K562 (cell line): ENCODE data around the gene METRNL. TPM values are rescaled to one million over a fixed set of nuclear protein-coding genes. Genes with fewer than 3 reads are reported as not detected.
A peak's percentile ranks its signal among the peaks of the same experiment; 100 is the strongest.

ENCODE experiments used
- ATAC-seq: fragments of 200-7000 bp; cut with Tn5 transposase; 3 replicates; pipeline ENCODE4 v1.9.1; 2020; ENCODE audit warnings: moderate library complexity
- BruUV-seq: library from RNA; stranded (reverse); fragments of 400-500 nt; replicated peaks from 2 replicates; lab custom pipeline; 2021; lab: Mats Ljungman, UMichigan
- CTCF ChIA-PET: fragments of 300-600 bp; formaldehyde crosslinking; extraction: SDS; loops from one replicate; lab custom pipeline; 2021; ENCODE audit warnings: low intra/inter-chr PET ratio; lab: Yijun Ruan, JAX
- POLR2A ChIA-PET: fragments of 300-600, 350-650 bp; sonication (Branson Sonifier 250); formaldehyde crosslinking; extraction: SDS; loops from one replicate; lab custom pipeline; 2021; ENCODE audit warnings: antibody characterized with exemption, inconsistent platforms; lab: Yijun Ruan, JAX
- DNase-seq, 4 experiments: peaks; one replicate each; pipeline versions ENCODE4 v3.0.0 to v3.0.0-alpha.2; 2011 to 2018; ENCODE audit warnings: low spot score in 3 of 4, mixed read lengths in 3 of 4; ENCODE audit errors: extremely low read depth in 1 of 4
- FAIRE-seq: peaks from 2 replicates; lab custom pipeline; 2011; peaks lifted over from hg19 to GRCh38; lab: Jason Lieb, UNC
- H2AFZ ChIP-seq: 2 replicates; pipeline ENCODE4 v1.6.0; 2011; ENCODE audit warnings: low read depth, low read length, control low read depth, inconsistent platforms
- H3K27ac ChIP-seq: fragments of 200-600 bp; 3 replicates; pipeline ENCODE4 v1.8.0; 2011; ENCODE audit warnings: low read depth, mild to moderate bottlenecking, control low read depth, inconsistent platforms, low read length, moderate library complexity, mixed read lengths; ENCODE audit errors: extremely low read depth
- H3K27me3 ChIP-seq, 2 experiments: fragments of 300-600 bp in 1 of 2; 2 replicates in 1 of 2; 3 replicates in 1 of 2; pipeline versions ENCODE4 v1.6.0 to v1.8.0; 2011; ENCODE audit warnings: inconsistent platforms in 2 of 2, low read length in 2 of 2, mild to moderate bottlenecking in 1 of 2, mixed read lengths in 1 of 2, moderate library complexity in 1 of 2; ENCODE audit not compliant: control insufficient read depth in 2 of 2, insufficient read depth in 2 of 2
- H3K36me3 ChIP-seq: fragments of 300-600 bp; 3 replicates; pipeline ENCODE4 v1.8.0; 2011; ENCODE audit warnings: mild to moderate bottlenecking, low read length, inconsistent platforms; ENCODE audit not compliant: control insufficient read depth, insufficient read depth
- H3K4me1 ChIP-seq, 2 experiments: fragments of 200-600 bp in 1 of 2; replicated peaks in 1 of 2; 2 replicates in 1 of 2; 3 replicates in 1 of 2; pipeline versions ENCODE4 v1.5.1 to v1.8.0; 2011; ENCODE audit warnings: inconsistent platforms in 2 of 2, low read length in 2 of 2, mild to moderate bottlenecking in 1 of 2, mixed read lengths in 1 of 2, moderate library complexity in 1 of 2; ENCODE audit not compliant: control insufficient read depth in 2 of 2, insufficient read depth in 2 of 2
- H3K4me2 ChIP-seq: 2 replicates; pipeline ENCODE4 v1.6.1; 2011; ENCODE audit warnings: low read length, control low read depth, inconsistent platforms, mixed read lengths; ENCODE audit not compliant: insufficient read depth
- H3K4me3 ChIP-seq: fragments of 200-600 bp; sonication (generic), shearing (Covaris generic); 2 replicates; pipeline ENCODE4 v1.5.1; 2016; ENCODE audit warnings: control low read depth, inconsistent platforms
- H3K79me2 ChIP-seq: fragments of 200-600 bp; 3 replicates; pipeline ENCODE4 v1.8.0; 2011; ENCODE audit warnings: low read length, inconsistent platforms; ENCODE audit not compliant: control insufficient read depth, insufficient read depth
- H3K9ac ChIP-seq, 2 experiments: 2 replicates each; pipeline versions ENCODE4 v1.6.0 to v1.6.1; 2011; ENCODE audit warnings: low read depth in 2 of 2, low read length in 2 of 2, control low read depth in 1 of 2, inconsistent platforms in 1 of 2, mild to moderate bottlenecking in 1 of 2, mixed read lengths in 1 of 2; ENCODE audit not compliant: insufficient read depth in 1 of 2
- H3K9me1 ChIP-seq: one replicate; pipeline ENCODE4 v1.6.0; 2011; ENCODE audit warnings: inconsistent platforms, mild to moderate bottlenecking, low read length, moderate library complexity; ENCODE audit not compliant: control insufficient read depth, insufficient read depth
- H3K9me3 ChIP-seq: replicated peaks from 2 replicates; pipeline ENCODE4 v1.5.1; 2011; ENCODE audit warnings: low read depth, low read length, inconsistent platforms; ENCODE audit not compliant: control insufficient read depth, insufficient read depth
- H4K20me1 ChIP-seq: replicated peaks from 2 replicates; pipeline ENCODE4 v1.6.1; 2011; ENCODE audit warnings: low read length, inconsistent platforms, mixed read lengths; ENCODE audit not compliant: control insufficient read depth, insufficient read depth
- POLR2G ChIP-seq: fragments of 200-400 bp; formaldehyde crosslinking; IDR thresholded peaks from 2 replicates; pipeline ENCODE4 v1.6.1; 2017; ENCODE audit warnings: low read depth, mild to moderate bottlenecking, antibody characterized with exemption, low read length, moderate library complexity
- ZNF174 ChIP-seq: fragments of 250-450 bp; sonication (Bioruptor Pico); IDR thresholded peaks from 2 replicates; pipeline ENCODE4 v1.4.0; 2020; ENCODE audit warnings: mild to moderate bottlenecking
- WGBS: fragments of 100-300 bp; shearing (Covaris generic); methylation state at CpG from one replicate; pipeline ENCODE4 v1.1.6; 2016; ENCODE audit warnings: low coverage, mixed read lengths; ENCODE audit not compliant: insufficient coverage; ENCODE audit errors: missing lambda C conversion rate; 5-methylcytosine and 5-hydroxymethylcytosine counted together
- in situ Hi-C: fragments of 300-500 bp; cut with MboI; formaldehyde crosslinking; loops from 4 replicates; pipeline ENCODE4 v1.15.0; 2018; ENCODE audit warnings: inconsistent platforms, mixed read lengths
- intact Hi-C: fragments of 100-400 bp; cut with micrococcal nuclease; formaldehyde crosslinking; loops from 2 replicates; pipeline ENCODE4 v1.14.2; 2022
- polyA plus RNA-seq, 8 experiments: library from polyadenylated mRNA; depleted of rRNA in 4 of 8; stranded (reverse) in 5 of 8; unstranded in 3 of 8; fragments of >200 nt; fragmentation: Nextera tagmentation in 2 of 8; fragmentation: Illumina TruSeq in 1 of 8; extraction: Ambion mirVana in 2 of 8; extraction: Trizol in 1 of 8; gene quantifications; 2 replicates each; pipeline versions ENCODE4 v1.2.1 to v1.2.3, GENCODE V29; 2011 to 2014; ENCODE audit warnings: inconsistent platforms in 1 of 8, missing spikeins in 1 of 8
- total RNA-seq, 7 experiments: library from RNA; depleted of rRNA in 6 of 7; stranded (reverse); fragments of >200 nt in 6 of 7; fragmentation: Illumina TruSeq in 2 of 7; extraction: Trizol in 2 of 7; gene quantifications; 2 replicates each; pipeline versions ENCODE4 v1.2.1 to v1.2.3, GENCODE V29; 2011 to 2021; ENCODE audit warnings: low replicate concordance in 1 of 7
- TF ChIP-seq, protein P1 (sequence below): fragments of 250-450 bp; sonication (Bioruptor Pico); IDR thresholded peaks from 2 replicates; pipeline ENCODE4 v1.8.0; 2021; ENCODE audit warnings: moderate library complexity, mild to moderate bottlenecking, inconsistent platforms

METRNL gene
- total and polyA plus RNA-seq, 9 of the 15 experiments (the other 6 are each of a cell fraction or from before 2014, with no cell fraction given) = 0.17 to 31.8 (median 2.9) TPM

DNA sequence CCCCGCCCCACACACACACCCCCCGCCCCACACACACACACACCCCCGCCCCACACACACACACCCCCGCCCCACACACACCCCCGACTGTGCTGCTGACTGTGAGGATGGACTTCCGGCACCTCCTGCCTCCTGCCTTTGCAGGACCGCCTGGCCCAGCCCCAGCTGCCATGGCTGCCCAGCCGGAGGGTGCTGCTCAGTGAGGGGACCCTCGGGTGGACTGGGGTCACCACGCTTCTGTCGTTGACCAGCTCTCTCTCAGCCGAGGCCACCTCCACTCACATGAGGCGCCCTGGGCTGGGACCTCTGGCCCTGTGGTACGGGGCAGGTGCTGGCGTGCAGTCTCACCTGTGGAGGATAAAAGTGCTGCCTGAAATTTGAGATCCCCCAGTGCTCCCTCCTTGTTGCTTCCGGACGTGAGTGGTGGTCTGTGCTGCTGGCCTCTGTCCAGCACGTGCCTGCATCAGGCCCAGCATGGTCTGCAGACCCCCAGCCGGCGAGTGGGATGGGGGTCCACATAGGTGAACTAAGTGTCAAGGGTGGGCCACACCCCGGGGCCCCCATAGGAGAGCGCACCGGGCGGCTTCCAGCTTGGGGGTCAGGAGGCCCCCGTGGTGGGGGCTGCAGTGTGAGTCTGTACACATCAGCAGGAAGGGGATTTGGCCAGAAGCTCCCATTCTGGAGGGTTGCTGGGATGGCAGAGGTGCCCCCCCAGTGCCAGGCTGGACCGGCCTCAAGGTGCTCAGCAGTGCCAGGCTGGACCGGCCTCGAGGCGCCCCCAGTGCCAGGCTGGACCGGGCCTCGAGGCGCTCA lies 11.2 kb downstream of the METRNL start:
- TF ChIP-seq ZNF174 (CRISPR knock-in tag) (no peak), POLR2G (peak; percentile 52)
- TF ChIP-seq, protein P1, sequence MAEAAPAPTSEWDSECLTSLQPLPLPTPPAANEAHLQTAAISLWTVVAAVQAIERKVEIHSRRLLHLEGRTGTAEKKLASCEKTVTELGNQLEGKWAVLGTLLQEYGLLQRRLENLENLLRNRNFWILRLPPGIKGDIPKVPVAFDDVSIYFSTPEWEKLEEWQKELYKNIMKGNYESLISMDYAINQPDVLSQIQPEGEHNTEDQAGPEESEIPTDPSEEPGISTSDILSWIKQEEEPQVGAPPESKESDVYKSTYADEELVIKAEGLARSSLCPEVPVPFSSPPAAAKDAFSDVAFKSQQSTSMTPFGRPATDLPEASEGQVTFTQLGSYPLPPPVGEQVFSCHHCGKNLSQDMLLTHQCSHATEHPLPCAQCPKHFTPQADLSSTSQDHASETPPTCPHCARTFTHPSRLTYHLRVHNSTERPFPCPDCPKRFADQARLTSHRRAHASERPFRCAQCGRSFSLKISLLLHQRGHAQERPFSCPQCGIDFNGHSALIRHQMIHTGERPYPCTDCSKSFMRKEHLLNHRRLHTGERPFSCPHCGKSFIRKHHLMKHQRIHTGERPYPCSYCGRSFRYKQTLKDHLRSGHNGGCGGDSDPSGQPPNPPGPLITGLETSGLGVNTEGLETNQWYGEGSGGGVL (CRISPR knock-in tag) = no peak
- no peaks in the 10 kb centered on the region for H3K9me3 ChIP-seq
- ChIA-PET POLR2A (interaction anchor here (0.6 kb wide), 1 partner anchor 53 kb away, joined by 3 read pairs; no protein-coding TSS in a partner anchor), CTCF (no interaction called here)
- H3K27ac ChIP-seq = no peak overlapping the region
- H3K79me2 ChIP-seq = peaks cover 22% of the 10 kb centered on the region
- ATAC-seq (no peak), DNase-seq (no peak), FAIRE-seq (no peak)
- 98% methylated on average over 16 of the region's 32 CpGs for WGBS
- H3K36me3 ChIP-seq = peaks cover 59% of the 10 kb centered on the region; the same call in 2 of the 3 replicates
- H3K4me3 ChIP-seq = no peak overlapping the region
- no peaks in the 10 kb centered on the region for H3K27me3 ChIP-seq
- peaks cover 4% of the 10 kb centered on the region for H3K9me1 ChIP-seq
- H4K20me1 ChIP-seq = peaks cover 19% of the 10 kb centered on the region
- in situ Hi-C loops = no loop called here
- intact Hi-C loops = no loop called here
- BruUV-seq = no TSS peak
- no peak overlapping the region for H3K9ac ChIP-seq
- H3K4me2 ChIP-seq = no peak overlapping the region
- H3K4me1 ChIP-seq = peaks cover 10 to 61% of the 10 kb centered on the region in 2 experiments; a peak in 4 of 5 replicates
- H2AFZ ChIP-seq = no peak overlapping the region
